ENCODE data around the gene MICAL3.
"Not testable (repeated sequence)": the region's sequence is repeated elsewhere in the genome, so short reads cannot be mapped to it uniquely, and the experiment has no call there.

The MICAL3 gene

GRCh38 chr22:17772249-17772957, 252.0 kb downstream of the MICAL3 start:
- Histone ChIP-seq H3K4me1 (ENCODE audit: insufficient read depth, low read length) (peaks cover 12% of the 10 kb centered on the region; the same call in 1 of the 2 replicates), H3K9me3 (ENCODE audit: control insufficient read depth, insufficient read depth, low read length) (no peaks in the 10 kb centered on the region), H3K9ac (ENCODE audit: low read depth, low read length) (no peak overlapping the region)

GRCh38 chr22:17770180-17771077, 253.9 kb downstream of the MICAL3 start:
- Histone ChIP-seq H3K36me3 (ENCODE audit: insufficient read depth, low read length) (no peaks in the 10 kb centered on the region), H3K9ac (ENCODE audit: low read depth, low read length) (no peak overlapping the region), H3K4me1 (ENCODE audit: insufficient read depth, low read length) (peaks cover 12% of the 10 kb centered on the region; the same call in 1 of the 2 replicates)

More at GRCh38 chr22:17772249-17772957, 252.0 kb downstream of the MICAL3 start:
- H3K36me3 ChIP-seq (ENCODE audit: insufficient read depth, low read length) = no peaks in the 10 kb centered on the region

GRCh38 chr22:17769716-17770082, 254.7 kb downstream of the MICAL3 start:
- H3K4me1 ChIP-seq (ENCODE audit: insufficient read depth, low read length) = peaks cover 12% of the 10 kb centered on the region; the same call in 1 of the 2 replicates
- no peaks in the 10 kb centered on the region for H3K9me3 ChIP-seq (ENCODE audit: control insufficient read depth, insufficient read depth, low read length)
- H3K36me3 ChIP-seq (ENCODE audit: insufficient read depth, low read length) = no peaks in the 10 kb centered on the region
- no peak overlapping the region for H3K9ac ChIP-seq (ENCODE audit: low read depth, low read length)

More at GRCh38 chr22:17770180-17771077, 253.9 kb downstream of the MICAL3 start:
- H3K9me3 ChIP-seq (ENCODE audit: control insufficient read depth, insufficient read depth, low read length) = no peaks in the 10 kb centered on the region

- Histone ChIP-seq H3K9ac (ENCODE audit: low read depth, low read length) (no peak overlapping the region), H3K4me1 (ENCODE audit: insufficient read depth, low read length) (peaks cover 12% of the 10 kb centered on the region; the same call in 1 of the 2 replicates), H3K9me3 (ENCODE audit: control insufficient read depth, insufficient read depth, low read length) (no peaks in the 10 kb centered on the region), H3K36me3 (ENCODE audit: insufficient read depth, low read length) (no peaks in the 10 kb centered on the region)
These were observed 255.2 kb downstream of the MICAL3 start for GRCh38 chr22:17769013-17769715.

- H3K4me1 ChIP-seq (ENCODE audit: insufficient read depth, low read length) = peaks cover 2% of the 10 kb centered on the region; the same call in 1 of the 2 replicates
- no peak overlapping the region for H3K9ac ChIP-seq (ENCODE audit: low read depth, low read length)
These were observed 256.9 kb downstream of the MICAL3 start for GRCh38 chr22:17767233-17768065.

GRCh38 chr22:17764852-17765251, 259.5 kb downstream of the MICAL3 start:
- H3K4me1 ChIP-seq (ENCODE audit: insufficient read depth, low read length); H3K9me3 ChIP-seq (ENCODE audit: control insufficient read depth, insufficient read depth, low read length); H3K36me3 ChIP-seq (ENCODE audit: insufficient read depth, low read length); H3K9ac ChIP-seq (ENCODE audit: low read depth, low read length): not testable (repeated sequence)

More at GRCh38 chr22:17767233-17768065, 256.9 kb downstream of the MICAL3 start:
- no peaks in the 10 kb centered on the region for H3K36me3 ChIP-seq (ENCODE audit: insufficient read depth, low read length)
- no peaks in the 10 kb centered on the region for H3K9me3 ChIP-seq (ENCODE audit: control insufficient read depth, insufficient read depth, low read length)

- Histone ChIP-seq H3K9me3 (ENCODE audit: control insufficient read depth, insufficient read depth, low read length) (no peaks in the 10 kb centered on the region), H3K9ac (ENCODE audit: low read depth, low read length) (no peak overlapping the region), H3K36me3 (ENCODE audit: insufficient read depth, low read length) (no peaks in the 10 kb centered on the region), H3K4me1 (ENCODE audit: insufficient read depth, low read length) (no peaks in the 10 kb centered on the region)
These were observed 260.3 kb downstream of the MICAL3 start for GRCh38 chr22:17764036-17764435.

- not testable (repeated sequence) for H3K36me3 ChIP-seq (ENCODE audit: insufficient read depth, low read length); H3K4me1 ChIP-seq (ENCODE audit: insufficient read depth, low read length); H3K9ac ChIP-seq (ENCODE audit: low read depth, low read length); H3K9me3 ChIP-seq (ENCODE audit: control insufficient read depth, insufficient read depth, low read length)
These were observed 260.9 kb downstream of the MICAL3 start for GRCh38 chr22:17763442-17763841.

- Histone ChIP-seq H3K9ac (ENCODE audit: low read depth, low read length) (no peak overlapping the region), H3K4me1 (ENCODE audit: insufficient read depth, low read length) (no peaks in the 10 kb centered on the region), H3K9me3 (ENCODE audit: control insufficient read depth, insufficient read depth, low read length) (no peaks in the 10 kb centered on the region), H3K36me3 (ENCODE audit: insufficient read depth, low read length) (no peaks in the 10 kb centered on the region)
These were observed 263.2 kb downstream of the MICAL3 start for GRCh38 chr22:17761138-17761488.

GRCh38 chr22:17754233-17754925, 270.0 kb downstream of the MICAL3 start:
- H3K36me3 ChIP-seq (ENCODE audit: insufficient read depth, low read length) = no peaks in the 10 kb centered on the region
- no peaks in the 10 kb centered on the region for H3K9me3 ChIP-seq (ENCODE audit: control insufficient read depth, insufficient read depth, low read length)
- no peaks in the 10 kb centered on the region for H3K4me1 ChIP-seq (ENCODE audit: insufficient read depth, low read length)
- no peak overlapping the region for H3K9ac ChIP-seq (ENCODE audit: low read depth, low read length)

GRCh38 chr22:17753401-17753989, 270.9 kb downstream of the MICAL3 start:
- no peaks in the 10 kb centered on the region for H3K36me3 ChIP-seq (ENCODE audit: insufficient read depth, low read length)
- H3K9me3 ChIP-seq (ENCODE audit: control insufficient read depth, insufficient read depth, low read length) = no peaks in the 10 kb centered on the region
- H3K4me1 ChIP-seq (ENCODE audit: insufficient read depth, low read length) = no peaks in the 10 kb centered on the region
- H3K9ac ChIP-seq (ENCODE audit: low read depth, low read length) = no peak overlapping the region

- no peaks in the 10 kb centered on the region for H3K4me1 ChIP-seq (ENCODE audit: insufficient read depth, low read length)
- no peaks in the 10 kb centered on the region for H3K36me3 ChIP-seq (ENCODE audit: insufficient read depth, low read length)
- no peak overlapping the region for H3K9ac ChIP-seq (ENCODE audit: low read depth, low read length)
- no peaks in the 10 kb centered on the region for H3K9me3 ChIP-seq (ENCODE audit: control insufficient read depth, insufficient read depth, low read length)
These were observed 272.8 kb downstream of the MICAL3 start for GRCh38 chr22:17751596-17751995.
